Stimulated activated CD8-positive, alpha-beta memory T cell treated with anti-CD3 and anti-CD28 coated beads, Interleukin-15, amount 100 ng/mL, for 1 hour (primary cell): Measurements from ENCODE around the gene PEX14.
"Not testable (repeated sequence)": the region's sequence is repeated elsewhere in the genome, so short reads cannot be mapped to it uniquely, and the experiment has no call there.

Source experiments
- DNase-seq: peaks from one replicate; pipeline ENCODE4 v3.0.0-alpha.2; 2020; ENCODE audit warnings: low read depth

PEX14 gene

GRCh38 chr1:10474613-10475507 is at the start of gene PEX14:
Gene PEX14 (plus strand): TSS chr1:10474950. CDS start chr1:10474967, 17 bp downstream.
- DNase-seq, result peak; percentile 67

- not testable (repeated sequence) for DNase-seq
These were observed 48.8 kb upstream of the PEX14 start for GRCh38 chr1:10425826-10426534.

- DNase-seq, result not testable (repeated sequence)
These were observed 48.3 kb upstream of the PEX14 start for GRCh38 chr1:10426535-10426848.

GRCh38 chr1:10428984-10429383 is 45.8 kb upstream of the PEX14 start:
- no peak for DNase-seq

DNA sequence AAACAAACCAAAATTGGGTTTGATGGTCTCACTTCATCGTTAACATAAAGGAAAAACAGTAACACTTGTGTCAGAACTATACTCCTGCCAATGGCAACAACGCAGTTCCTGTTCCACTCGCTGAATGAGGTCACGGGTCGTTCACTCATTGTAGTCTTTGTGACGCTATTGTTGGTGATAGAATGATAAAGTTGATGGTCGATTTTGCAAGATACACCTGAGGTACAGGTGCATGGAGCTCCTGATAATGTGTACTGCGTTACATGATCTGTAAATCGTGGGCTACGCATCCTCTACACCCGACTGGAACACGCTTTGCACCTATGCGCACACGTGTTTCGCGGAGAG is 44.9 kb upstream of the PEX14 start:
- no peak for DNase-seq

DNA sequence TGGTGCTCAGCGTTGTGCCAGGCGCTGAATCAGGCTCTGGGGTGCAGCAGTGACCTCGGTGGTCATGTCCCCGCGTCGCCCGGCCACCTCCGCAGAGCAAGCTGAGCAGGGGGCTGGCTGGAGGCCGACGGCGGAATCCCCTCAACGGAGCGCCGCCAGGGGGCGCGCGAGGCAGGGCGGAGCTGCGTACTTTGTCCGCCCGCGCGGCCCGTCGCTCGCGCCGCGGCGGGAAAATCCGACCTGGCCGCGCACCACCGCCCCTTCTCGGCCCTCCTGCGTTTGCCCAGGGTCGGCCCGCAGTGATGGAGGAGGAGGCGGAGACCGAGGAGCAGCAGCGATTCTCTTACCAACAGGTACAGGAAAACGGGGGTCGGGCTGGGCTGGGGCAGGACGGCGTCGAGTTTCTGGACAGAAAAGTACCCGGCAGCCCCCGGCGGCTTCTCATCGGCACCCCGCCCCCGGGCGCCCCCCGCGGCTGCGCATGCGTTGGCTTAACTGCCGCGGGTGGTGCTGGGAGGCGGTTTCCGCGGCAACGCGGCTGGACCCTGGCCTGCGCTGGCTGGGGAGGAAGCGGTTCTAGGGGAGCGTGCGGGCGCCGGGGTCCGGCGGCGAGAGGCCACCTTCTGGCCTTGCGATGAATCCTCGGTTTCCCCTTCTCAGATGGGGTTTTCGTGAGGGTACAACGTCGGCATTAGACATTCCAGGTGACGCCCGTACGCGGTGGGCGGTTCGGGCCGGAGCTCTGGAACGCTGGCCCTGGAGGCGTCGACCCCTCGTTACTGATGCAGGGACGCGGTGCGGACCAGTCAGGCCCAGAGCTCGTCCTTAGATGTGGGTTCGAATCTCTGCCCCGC is 44.3 kb upstream of the PEX14 start, which contains the start of gene CENPS:
Gene CENPS (plus strand): TSS at position 218 of the 854 bp plus-strand sequence. CDS start 85 bp downstream, at position 303.
- DNase-seq, result peak; percentile 85

DNA sequence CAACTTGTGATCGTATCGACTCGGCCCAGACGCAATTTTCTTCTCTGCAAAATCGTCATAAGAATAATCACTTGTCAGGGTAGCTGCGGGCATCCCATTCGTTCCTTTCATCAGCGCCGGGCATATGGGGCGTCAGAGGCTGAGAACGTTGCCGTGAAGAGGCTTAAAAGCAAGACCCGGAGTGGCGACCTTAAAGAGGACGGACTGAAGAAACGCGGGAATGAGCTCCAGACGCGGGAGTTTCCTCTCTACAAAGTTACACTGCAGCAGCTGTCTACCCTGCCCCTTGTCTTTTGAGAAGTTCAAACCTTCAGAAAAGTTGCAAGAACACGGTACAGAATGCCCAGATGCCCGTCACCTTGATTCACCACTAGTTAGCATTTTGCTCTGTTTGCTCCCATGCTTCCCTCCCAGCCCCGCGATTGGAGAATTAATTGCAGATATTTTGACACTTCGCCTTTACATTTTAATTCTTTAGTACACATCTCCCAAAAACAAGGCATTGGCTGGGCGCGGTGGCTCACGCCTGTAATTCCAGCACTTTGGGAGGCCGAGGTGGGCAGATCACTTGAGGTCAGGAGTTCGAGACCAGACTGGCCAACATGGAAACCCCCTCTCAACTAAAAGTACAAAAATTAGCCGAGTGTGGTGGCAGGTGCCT is 43.5 kb upstream of the PEX14 start:
- no peak for DNase-seq

DNA sequence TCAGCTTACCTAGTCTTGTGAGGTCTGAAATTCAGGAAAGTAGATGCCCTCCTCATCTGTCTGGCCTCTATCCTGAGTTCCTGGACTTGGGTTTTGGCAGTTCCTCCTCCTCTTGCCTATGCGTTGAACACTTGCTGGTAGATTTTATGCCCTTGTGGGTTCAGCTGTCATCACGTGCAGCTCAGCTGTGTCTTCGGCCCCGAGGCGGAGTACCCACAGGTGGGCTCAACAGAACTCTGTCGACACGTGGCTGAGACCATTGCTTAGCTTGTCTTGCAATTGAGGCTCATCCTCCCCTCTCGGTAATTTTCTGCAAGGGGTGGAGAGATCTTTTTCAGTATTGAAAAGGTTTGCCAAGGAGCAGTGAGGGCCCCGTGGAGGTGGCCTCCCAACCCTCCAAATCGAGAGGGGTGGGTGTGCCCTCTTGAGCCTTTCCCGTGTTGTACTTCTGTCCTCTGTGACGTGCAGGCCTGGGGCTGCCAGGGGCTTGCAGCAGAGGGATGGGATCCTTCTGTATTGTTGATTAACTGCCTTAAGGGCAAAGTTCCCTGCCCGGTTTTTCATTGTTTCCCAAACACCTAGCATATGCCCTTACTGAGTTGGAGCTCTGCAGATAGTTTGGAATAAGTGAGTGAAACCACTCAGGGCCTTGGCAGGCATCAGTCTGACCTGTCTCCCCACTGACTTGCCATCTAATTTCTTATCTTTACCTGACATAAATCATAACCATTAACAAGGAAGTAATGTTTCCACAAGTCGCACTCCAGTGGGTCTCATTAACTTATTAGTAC is 41.6 kb upstream of the PEX14 start:
- no peak for DNase-seq

- no peak for DNase-seq
These were observed 41.0 kb upstream of the PEX14 start for GRCh38 chr1:10433790-10434189.

DNA sequence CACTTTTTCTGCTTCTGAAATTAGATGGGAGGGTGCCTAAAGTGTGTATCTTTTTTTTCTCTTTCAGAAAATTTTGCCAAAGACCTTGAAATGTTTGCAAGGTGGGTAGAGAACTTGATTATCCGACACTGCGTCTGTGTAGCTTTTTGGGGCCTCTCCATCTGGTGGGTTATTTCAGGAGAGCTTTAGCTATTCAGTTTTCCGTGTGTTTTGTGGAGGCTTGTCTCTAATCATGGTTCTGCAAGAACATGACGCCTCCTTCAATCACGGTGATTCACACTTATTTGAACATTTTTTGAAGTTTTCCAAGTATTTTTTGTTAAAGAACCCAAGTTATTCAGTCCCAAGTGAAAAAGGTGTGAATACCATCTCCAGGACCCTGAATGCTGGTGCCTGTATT is 40.2 kb upstream of the PEX14 start:
- no peak for DNase-seq

GRCh38 chr1:10437052-10437451 is 37.7 kb upstream of the PEX14 start:
- no peak for DNase-seq

DNA sequence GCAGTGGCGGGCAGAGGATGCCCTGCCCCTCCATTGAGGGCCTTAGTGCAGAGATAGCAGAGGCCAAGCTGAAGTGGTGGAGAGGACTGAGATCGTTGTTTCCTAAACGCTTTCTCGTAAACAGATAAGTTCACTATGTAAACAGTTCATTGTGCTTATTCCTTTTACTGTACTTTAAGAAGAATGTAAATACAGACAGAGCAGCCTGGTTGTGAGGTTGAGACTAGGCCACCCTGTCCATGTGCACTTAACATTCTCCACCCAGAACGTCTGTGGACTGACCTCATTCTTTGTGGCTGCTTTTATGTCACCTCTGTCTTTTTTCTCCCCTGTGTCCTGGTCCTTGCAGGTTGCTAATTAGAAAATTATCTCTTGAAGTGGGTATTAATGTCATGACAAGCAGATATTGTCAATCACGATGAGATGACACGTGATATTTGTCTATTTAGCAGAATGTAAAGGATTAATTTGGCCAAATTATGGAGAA is 36.0 kb upstream of the PEX14 start:
- no peak for DNase-seq

DNA sequence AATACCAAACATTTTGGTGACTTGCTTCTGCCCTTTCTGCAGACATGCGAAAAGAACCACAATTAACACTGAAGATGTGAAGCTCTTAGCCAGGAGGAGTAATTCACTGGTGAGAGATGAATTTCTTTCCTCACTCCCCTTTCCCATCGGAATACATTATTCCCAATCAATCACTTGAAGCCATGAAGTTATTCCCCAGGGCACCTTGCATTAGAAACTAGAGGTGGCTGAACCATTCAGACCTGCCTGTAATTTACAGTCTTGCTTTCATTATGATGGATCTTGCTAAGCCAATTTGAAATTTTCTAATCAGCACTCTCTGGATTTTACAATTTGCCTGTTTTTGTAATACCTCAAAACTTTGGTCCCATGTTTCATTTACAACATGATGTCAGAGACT is 34.4 kb upstream of the PEX14 start:
- DNase-seq, result no peak

DNA sequence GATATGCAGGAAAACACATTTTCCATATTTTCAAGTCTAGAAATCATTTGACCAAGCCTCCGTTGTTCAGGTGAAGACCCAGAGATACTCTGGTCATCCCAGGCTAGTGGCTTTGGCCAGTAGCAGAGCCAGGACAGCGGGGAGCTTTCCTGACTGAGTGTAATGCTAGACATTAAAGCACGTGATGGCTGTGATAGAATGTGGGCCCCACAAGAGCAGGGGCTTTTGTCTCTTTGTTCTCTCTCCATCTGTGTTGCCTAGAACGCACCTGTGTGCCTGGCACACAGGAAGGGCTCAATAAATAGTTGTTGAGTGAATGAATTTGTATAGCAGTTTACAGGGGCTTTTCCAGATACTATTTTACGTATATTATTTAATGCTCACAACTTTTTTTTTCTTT is 34.0 kb upstream of the PEX14 start:
- no peak for DNase-seq

- DNase-seq, result no peak
These were observed 30.5 kb upstream of the PEX14 start for GRCh38 chr1:10444248-10444647.

- no peak for DNase-seq
These were observed 29.9 kb upstream of the PEX14 start for GRCh38 chr1:10444795-10445397.

DNA sequence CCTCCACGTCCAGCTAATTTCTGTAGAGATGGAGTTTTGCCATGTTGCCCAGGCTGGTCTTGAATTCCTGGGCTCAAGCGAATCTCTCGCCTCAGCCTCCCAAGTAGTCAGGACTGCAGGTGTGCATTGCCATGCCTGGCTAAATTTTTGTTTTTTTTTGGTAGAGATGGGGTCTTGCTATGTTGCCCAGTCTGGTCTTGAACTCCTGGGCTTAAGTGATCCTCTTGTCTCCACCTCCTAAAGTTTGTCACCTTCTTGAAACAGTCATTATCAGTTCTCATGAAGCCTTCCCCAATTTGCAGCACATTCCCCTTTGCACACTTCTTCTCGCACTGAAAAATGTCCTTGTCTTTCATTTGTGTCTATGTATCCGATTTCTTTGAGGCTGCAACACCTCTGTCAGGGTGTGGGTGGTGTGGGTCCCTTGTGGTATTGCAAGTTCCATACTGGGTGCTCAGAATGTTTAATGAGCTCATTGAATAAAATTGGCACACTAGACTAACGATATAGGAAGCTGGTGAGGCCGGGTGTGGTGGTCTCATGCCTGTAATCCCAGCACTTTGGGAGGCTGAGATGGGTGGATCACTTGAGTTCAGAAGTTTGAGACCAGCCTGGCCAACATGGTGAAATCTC is 27.8 kb upstream of the PEX14 start:
- no peak for DNase-seq

- no peak for DNase-seq
These were observed 25.0 kb upstream of the PEX14 start, which contains the start of gene CORT for GRCh38 chr1:10449751-10450150. Gene CORT (plus strand): TSS chr1:10450031. CDS start chr1:10450224, 193 bp downstream.

- DNase-seq, result no peak
These were observed 24.5 kb upstream of the PEX14 start for GRCh38 chr1:10450156-10450814.
